Activated CD4-positive, alpha-beta memory T cell treated with anti-CD3 and anti-CD28 coated beads for 36 hours (primary cell): ENCODE data around the gene FAT4. TPM values are rescaled to one million over a fixed set of nuclear protein-coding genes. Genes with fewer than 3 reads are reported as not detected.

ENCODE experiments used
- CTCF ChIA-PET: fragments of 350-600 bp; sonication (Branson Sonifier 250); formaldehyde crosslinking; loops from one replicate; lab custom pipeline; 2021; ENCODE audit warnings: antibody characterized with exemption, inconsistent platforms; lab: Charles Lee
- POLR2A ChIA-PET: fragments of 350-600 bp; sonication (Branson Sonifier 250); formaldehyde crosslinking; loops from one replicate; lab custom pipeline; 2021; ENCODE audit warnings: antibody characterized with exemption; lab: Charles Lee
- DNase-seq: peaks from one replicate; pipeline ENCODE4 v3.0.0-alpha.2; 2020
- H3K27ac Mint-ChIP-seq: one replicate; pipeline ENCODE4 v1.8.0; 2021; ENCODE audit warnings: mixed read lengths
- H3K27me3 Mint-ChIP-seq: one replicate; pipeline ENCODE4 v1.8.0; 2021; ENCODE audit warnings: mixed read lengths
- H3K36me3 Mint-ChIP-seq: one replicate; pipeline ENCODE4 v1.8.0; 2021; ENCODE audit warnings: mixed read lengths
- H3K4me1 Mint-ChIP-seq: one replicate; pipeline ENCODE4 v1.8.0; 2021; ENCODE audit warnings: low read depth, mixed read lengths
- H3K4me3 Mint-ChIP-seq: one replicate; pipeline ENCODE4 v1.8.0; 2021; ENCODE audit warnings: mild to moderate bottlenecking, mixed read lengths
- H3K9me3 Mint-ChIP-seq: one replicate; pipeline ENCODE4 v1.8.0; 2021; ENCODE audit warnings: mixed read lengths
- intact Hi-C: fragments of 100-400 bp; cut with micrococcal nuclease; formaldehyde crosslinking; loops from one replicate; pipeline ENCODE4 v1.15.1; 2023
- total RNA-seq, 2 experiments: library from RNA; stranded (reverse); gene quantifications; one replicate each; pipeline ENCODE4 v1.2.3, GENCODE V29; 2021

The FAT4 gene
- total RNA-seq, 2 experiments from 2014 or later, result not detected

GRCh38 chr4:125357675-125358074, 42.9 kb downstream of the FAT4 start:
- no peak for DNase-seq
- intact Hi-C loops, result no loop called here
- no peaks in the 10 kb centered on the region for H3K36me3 Mint-ChIP-seq
- H3K4me3 Mint-ChIP-seq, result no peak overlapping the region
- H3K27ac Mint-ChIP-seq, result no peak overlapping the region
- ChIA-PET CTCF (no interaction called here), POLR2A (no interaction called here)
- peaks cover 3% of the 10 kb centered on the region for H3K9me3 Mint-ChIP-seq
- no peaks in the 10 kb centered on the region for H3K4me1 Mint-ChIP-seq
- no peaks in the 10 kb centered on the region for H3K27me3 Mint-ChIP-seq

- intact Hi-C loops, result no loop called here
Measured at GRCh38 chr4:125358453-125358852, 43.7 kb downstream of the FAT4 start.

GRCh38 chr4:125359363-125359762, 44.6 kb downstream of the FAT4 start:
- POLR2A ChIA-PET, result no interaction called here
- Mint-ChIP-seq H3K36me3 (no peaks in the 10 kb centered on the region), H3K27me3 (no peaks in the 10 kb centered on the region), H3K9me3 (peaks cover 3% of the 10 kb centered on the region), H3K27ac (no peak overlapping the region), H3K4me3 (no peak overlapping the region), H3K4me1 (no peaks in the 10 kb centered on the region)
- CTCF ChIA-PET, result no interaction called here
- no peak for DNase-seq
- intact Hi-C loops, result no loop called here

More at GRCh38 chr4:125358453-125358852, 43.7 kb downstream of the FAT4 start:
- CTCF ChIA-PET, result no interaction called here
- H3K9me3 Mint-ChIP-seq, result peaks cover 3% of the 10 kb centered on the region
- H3K27me3 Mint-ChIP-seq, result no peaks in the 10 kb centered on the region
- DNase-seq, result no peak
- no peaks in the 10 kb centered on the region for H3K4me1 Mint-ChIP-seq
- H3K27ac Mint-ChIP-seq, result no peak overlapping the region
- POLR2A ChIA-PET, result no interaction called here
- no peaks in the 10 kb centered on the region for H3K36me3 Mint-ChIP-seq
- H3K4me3 Mint-ChIP-seq, result no peak overlapping the region

- no peak for DNase-seq
- POLR2A ChIA-PET, result no interaction called here
- H3K4me3 Mint-ChIP-seq, result no peak overlapping the region
- H3K27me3 Mint-ChIP-seq, result no peaks in the 10 kb centered on the region
- CTCF ChIA-PET, result no interaction called here
- H3K9me3 Mint-ChIP-seq, result peaks cover 3% of the 10 kb centered on the region
- intact Hi-C loops, result no loop called here
- H3K36me3 Mint-ChIP-seq, result no peaks in the 10 kb centered on the region
- no peak overlapping the region for H3K27ac Mint-ChIP-seq
- no peaks in the 10 kb centered on the region for H3K4me1 Mint-ChIP-seq
Measured at GRCh38 chr4:125359960-125360634, 45.3 kb downstream of the FAT4 start.

GRCh38 chr4:125360727-125361126, 46.0 kb downstream of the FAT4 start:
- no peak overlapping the region for H3K27ac Mint-ChIP-seq
- intact Hi-C loops, result no loop called here
- H3K9me3 Mint-ChIP-seq, result no peaks in the 10 kb centered on the region
- POLR2A ChIA-PET, result no interaction called here
- H3K27me3 Mint-ChIP-seq, result no peaks in the 10 kb centered on the region
- no peaks in the 10 kb centered on the region for H3K4me1 Mint-ChIP-seq
- CTCF ChIA-PET, result no interaction called here
- no peak for DNase-seq
- no peaks in the 10 kb centered on the region for H3K36me3 Mint-ChIP-seq
- no peak overlapping the region for H3K4me3 Mint-ChIP-seq
